MM.1S (cell line): Measurements from ENCODE around the gene SIX3.

ENCODE experiments used
- CTCF ChIP-seq: fragments of 300-600 bp; sonication (generic); IDR thresholded peaks from 2 replicates; pipeline ENCODE4 v1.5.1; 2016; ENCODE audit warnings: antibody characterized with exemption, low read length, mixed read lengths
- EZH2 ChIP-seq: fragments of 300-600 bp; sonication (generic); optimal IDR thresholded peaks from 2 replicates; pipeline ENCODE3; 2017; ENCODE audit warnings: low read depth, mild to moderate bottlenecking, antibody characterized with exemption, low read length, mixed read lengths

GRCh38 chr2:44916291-44916690 lies 25.2 kb upstream of the SIX3 start:
- TF ChIP-seq CTCF (no peak), EZH2 (no peak)
